ENCODE data around the gene TFB1M.

The TFB1M gene

GRCh38 chr6:155329460-155330132 is 15.3 kb upstream of the TFB1M start:
- DNase-seq (ENCODE audit: low read depth), result no peak
- H3K4me3 ChIP-seq (ENCODE audit: low read depth, low read length), result no peak overlapping the region
- TF ChIP-seq, protein P1, sequence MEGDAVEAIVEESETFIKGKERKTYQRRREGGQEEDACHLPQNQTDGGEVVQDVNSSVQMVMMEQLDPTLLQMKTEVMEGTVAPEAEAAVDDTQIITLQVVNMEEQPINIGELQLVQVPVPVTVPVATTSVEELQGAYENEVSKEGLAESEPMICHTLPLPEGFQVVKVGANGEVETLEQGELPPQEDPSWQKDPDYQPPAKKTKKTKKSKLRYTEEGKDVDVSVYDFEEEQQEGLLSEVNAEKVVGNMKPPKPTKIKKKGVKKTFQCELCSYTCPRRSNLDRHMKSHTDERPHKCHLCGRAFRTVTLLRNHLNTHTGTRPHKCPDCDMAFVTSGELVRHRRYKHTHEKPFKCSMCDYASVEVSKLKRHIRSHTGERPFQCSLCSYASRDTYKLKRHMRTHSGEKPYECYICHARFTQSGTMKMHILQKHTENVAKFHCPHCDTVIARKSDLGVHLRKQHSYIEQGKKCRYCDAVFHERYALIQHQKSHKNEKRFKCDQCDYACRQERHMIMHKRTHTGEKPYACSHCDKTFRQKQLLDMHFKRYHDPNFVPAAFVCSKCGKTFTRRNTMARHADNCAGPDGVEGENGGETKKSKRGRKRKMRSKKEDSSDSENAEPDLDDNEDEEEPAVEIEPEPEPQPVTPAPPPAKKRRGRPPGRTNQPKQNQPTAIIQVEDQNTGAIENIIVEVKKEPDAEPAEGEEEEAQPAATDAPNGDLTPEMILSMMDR (IDR thresholded peaks at IDR 0.05; ENCODE audit: insufficient read depth, low read depth, low read length, missing control alignments), result no peak

DNA sequence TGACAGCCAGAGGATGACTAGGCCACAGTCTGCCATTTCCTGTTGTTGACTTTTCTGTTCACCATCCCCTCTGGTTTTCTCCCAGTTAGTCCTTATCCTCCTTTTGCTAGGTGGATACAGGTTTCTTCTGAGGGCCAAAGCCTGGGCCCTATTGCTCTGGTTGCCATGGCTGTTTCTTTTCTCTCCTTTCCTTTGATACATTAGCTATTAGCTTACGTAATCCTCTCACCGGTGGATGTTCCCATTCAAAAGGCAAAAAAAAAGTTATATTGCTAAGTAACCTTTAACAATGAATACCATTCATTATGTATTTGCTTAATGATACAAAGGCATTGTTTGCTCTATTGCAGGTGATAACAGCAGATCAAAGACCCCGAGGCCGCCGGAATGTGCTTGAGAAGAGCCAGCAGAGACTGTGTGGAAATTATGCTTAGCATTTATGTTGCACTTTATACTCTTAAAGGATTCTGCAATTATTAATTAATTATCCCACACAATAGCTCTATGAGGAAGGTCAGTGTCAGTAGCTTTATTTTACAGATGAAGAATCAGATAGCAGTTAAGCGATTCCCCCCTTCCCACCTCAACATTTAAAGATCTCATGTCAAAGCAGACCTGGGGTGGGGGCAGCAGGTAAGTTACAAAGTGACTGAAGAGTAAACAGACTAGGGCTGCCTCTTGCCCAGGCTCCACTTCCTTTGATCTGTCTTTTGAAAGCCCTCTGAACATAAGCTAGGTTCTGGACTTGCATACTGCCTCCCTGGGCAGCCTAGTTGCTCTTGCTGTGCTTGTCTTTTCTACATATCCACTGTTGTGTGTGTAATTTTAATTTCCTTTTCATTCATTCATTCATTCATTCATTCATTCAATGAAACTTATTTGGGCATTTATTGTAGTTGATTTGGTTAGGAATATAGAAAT is 14.5 kb upstream of the TFB1M start:
- DNase-seq (ENCODE audit: low read depth), result no peak
- H3K4me3 ChIP-seq (ENCODE audit: low read depth, low read length), result no peak overlapping the region
- TF ChIP-seq, protein P1 (IDR thresholded peaks at IDR 0.05; ENCODE audit: insufficient read depth, low read depth, low read length, missing control alignments), result no peak

DNA sequence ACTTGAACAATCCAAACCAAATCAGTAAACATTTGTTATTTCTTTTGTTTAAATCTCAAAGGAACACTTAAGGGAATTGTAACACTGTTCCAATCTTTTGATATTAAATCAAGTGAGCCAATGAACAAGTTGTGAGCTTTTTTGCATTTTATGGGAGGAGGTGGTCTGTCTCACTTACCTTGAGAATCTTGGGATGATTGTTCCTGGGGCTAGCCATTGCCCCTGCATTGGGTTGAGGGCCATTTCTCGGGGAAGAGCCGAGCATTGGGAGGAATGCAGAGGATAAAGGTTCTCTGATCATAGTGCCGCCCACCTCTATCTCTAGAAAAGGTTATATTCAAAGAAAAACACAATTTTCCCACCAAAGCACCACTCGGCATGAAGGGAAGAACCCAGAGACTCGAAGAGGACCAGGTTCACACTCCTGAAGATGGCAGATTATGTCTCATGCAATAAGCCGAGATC is 13.8 kb upstream of the TFB1M start:
- DNase-seq (ENCODE audit: low read depth), result no peak
- no peak overlapping the region for H3K4me3 ChIP-seq (ENCODE audit: low read depth, low read length)
- TF ChIP-seq, protein P1 (IDR thresholded peaks at IDR 0.05; ENCODE audit: insufficient read depth, low read depth, low read length, missing control alignments), result no peak

- DNase-seq (ENCODE audit: low read depth), result peak; percentile 84
- TF ChIP-seq, protein P1 (IDR thresholded peaks at IDR 0.05; ENCODE audit: insufficient read depth, low read depth, low read length, missing control alignments), result peak; percentile 55
Observed at GRCh38 chr6:155327326-155328073, 13.2 kb upstream of the TFB1M start.

DNA sequence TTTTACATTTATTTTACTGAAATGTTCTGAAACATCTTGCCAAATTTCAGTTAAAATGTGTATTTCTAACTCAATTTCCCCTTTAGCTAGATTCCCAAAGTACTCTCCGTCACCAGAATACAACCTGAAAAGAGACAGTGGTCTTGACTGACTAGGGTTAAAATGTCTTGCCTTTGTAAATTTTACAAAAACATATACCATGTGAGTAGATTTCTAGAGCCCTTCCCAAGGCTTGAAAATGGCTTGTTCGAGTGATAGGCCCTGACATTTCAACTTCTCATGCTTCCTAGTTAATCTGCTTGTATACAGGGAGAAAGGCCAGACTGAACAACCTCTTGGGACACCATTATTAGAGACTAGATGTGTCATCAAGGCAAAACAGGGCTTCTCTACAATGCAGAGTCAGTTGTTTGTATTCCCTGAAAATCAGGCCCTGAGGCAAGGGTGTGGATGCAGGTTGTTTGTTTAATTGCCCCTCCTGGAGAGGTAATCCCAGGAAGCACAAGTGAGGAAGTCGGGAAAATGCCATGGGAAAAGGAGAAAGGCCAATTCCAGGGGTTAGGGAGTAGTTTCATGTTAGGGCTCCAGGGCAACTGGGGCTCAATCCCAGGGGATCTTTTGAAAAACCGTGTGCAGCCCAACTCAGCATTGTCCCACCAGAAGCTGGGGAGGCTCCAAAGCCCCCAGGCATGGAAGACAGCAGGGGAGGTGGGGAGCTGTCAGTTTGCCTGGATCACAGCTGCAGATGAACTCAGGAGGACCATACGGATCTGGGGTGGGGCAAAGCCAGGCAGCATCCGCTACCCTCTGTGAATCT is 11.6 kb upstream of the TFB1M start:
- DNase-seq (ENCODE audit: low read depth), result no peak
- TF ChIP-seq, protein P1 (IDR thresholded peaks at IDR 0.05; ENCODE audit: insufficient read depth, low read depth, low read length, missing control alignments), result no peak
- H3K4me3 ChIP-seq (ENCODE audit: low read depth, low read length), result no peak overlapping the region

More at GRCh38 chr6:155327326-155328073, 13.2 kb upstream of the TFB1M start:
- H3K4me3 ChIP-seq (ENCODE audit: low read depth, low read length), result no peak overlapping the region

DNA sequence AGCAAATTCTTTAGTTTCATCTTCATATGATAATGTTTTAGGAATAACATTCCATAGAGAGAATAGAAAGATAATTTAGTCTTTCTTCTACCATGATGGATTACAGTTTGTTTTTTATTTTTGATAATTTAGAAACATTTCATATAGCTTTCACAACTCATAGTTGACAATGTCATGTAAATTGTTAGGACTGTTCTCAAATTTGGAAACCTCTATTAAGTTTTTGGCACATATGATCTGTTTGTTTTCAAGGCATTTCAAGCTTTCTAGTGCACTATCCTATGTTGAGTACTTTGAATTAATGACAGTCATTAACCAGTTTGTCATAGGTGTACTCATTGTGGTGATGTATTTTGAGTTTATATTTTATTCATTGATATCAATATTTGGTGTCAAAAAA is 10.7 kb upstream of the TFB1M start:
- H3K4me3 ChIP-seq (ENCODE audit: low read depth, low read length), result no peak overlapping the region
- no peak for DNase-seq (ENCODE audit: low read depth)
- TF ChIP-seq, protein P1 (IDR thresholded peaks at IDR 0.05; ENCODE audit: insufficient read depth, low read depth, low read length, missing control alignments), result no peak
